HepG2 (cell line): Measurements from ENCODE around the gene HOXD4. TPM values are rescaled to one million over a fixed set of nuclear protein-coding genes. Genes with fewer than 3 reads are reported as not detected.

ENCODE experiments used
- AHR ChIP-seq: IDR thresholded peaks from 2 replicates; pipeline ENCODE4 v1.6.1; 2018; ENCODE audit warnings: missing genetic modification reagents, missing compliant biosample characterization
- CBX2 ChIP-seq, 2 experiments: fragments of 200-600 bp in 1 of 2; sonication (generic); formaldehyde crosslinking in 1 of 2; IDR thresholded peaks; 2 replicates each; pipeline versions ENCODE4 v1.7.0 to v1.8.1; 2018 to 2022; ENCODE audit warnings: low read depth in 2 of 2, low read length in 1 of 2, mild to moderate bottlenecking in 1 of 2, missing genetic modification reagents in 1 of 2
- CEBPZ ChIP-seq: IDR thresholded peaks from 2 replicates; pipeline ENCODE4 v1.6.1; 2012; ENCODE audit warnings: low read length, improper control_type of control experiment
- IRF2 ChIP-seq: IDR thresholded peaks from 2 replicates; pipeline ENCODE4 v1.6.1; 2018; ENCODE audit warnings: missing genetic modification reagents, missing compliant biosample characterization
- SRSF4 ChIP-seq: fragments of 200-400 bp; formaldehyde crosslinking; IDR thresholded peaks from one replicate; pipeline ENCODE4 v1.6.1; 2018; ENCODE audit warnings: mild to moderate bottlenecking, low read depth, low read length, moderate library complexity; ENCODE audit not compliant: poor library complexity, severe bottlenecking
- ZFP36 ChIP-seq: fragments of 150-350 bp; IDR thresholded peaks from 2 replicates; pipeline ENCODE4 v1.6.1; 2018; ENCODE audit warnings: borderline replicate concordance, low read length, low read depth; ENCODE audit not compliant: partially characterized antibody
- ZKSCAN5 ChIP-seq: sonication (generic); formaldehyde crosslinking; IDR thresholded peaks from 2 replicates; pipeline ENCODE4 v1.5.1; 2020; ENCODE audit warnings: mild to moderate bottlenecking, missing genetic modification reagents
- ZNF777 ChIP-seq: sonication (generic); formaldehyde crosslinking; IDR thresholded peaks from 2 replicates; pipeline ENCODE4 v1.4.0; 2020; ENCODE audit warnings: missing genetic modification reagents
- polyA plus RNA-seq, 8 experiments: library from polyadenylated mRNA; depleted of rRNA in 3 of 8; stranded (reverse) in 7 of 8; unstranded in 1 of 8; fragments of >200 nt; fragmentation: Illumina TruSeq in 4 of 8; extraction: Trizol in 4 of 8; gene quantifications; 2 replicates each; pipeline versions ENCODE4 v1.2.1 to v1.2.3, GENCODE V29; 2011 to 2016; ENCODE audit warnings: low read depth in 4 of 8, missing spikeins in 1 of 8, mixed read lengths in 1 of 8; ENCODE audit not compliant: insufficient read depth in 1 of 8
- total RNA-seq, 5 experiments: library from RNA; depleted of rRNA; stranded (reverse); fragments of >200 nt; fragmentation: Illumina TruSeq; extraction: Trizol; gene quantifications; 2 replicates each; pipeline ENCODE4 v1.2.3, GENCODE V29; 2016; ENCODE audit warnings: low read depth in 1 of 5
- TF ChIP-seq, protein P1 (sequence below): sonication (generic); formaldehyde crosslinking; IDR thresholded peaks from 2 replicates; pipeline ENCODE4 v1.5.1; 2020; ENCODE audit warnings: mild to moderate bottlenecking, missing genetic modification reagents, borderline replicate concordance
- TF ChIP-seq, protein P2 (sequence below): sonication (generic); formaldehyde crosslinking; IDR thresholded peaks from 2 replicates; pipeline ENCODE4 v1.4.0; 2020; ENCODE audit warnings: missing genetic modification reagents

HOXD4 gene
- total and polyA plus RNA-seq, 2 of the 13 experiments (the other 11 are each of a cell fraction or from before 2014, with no cell fraction given): not detected

GRCh38 chr2:176200971-176201370 lies 49.6 kb downstream of the HOXD4 start (continued):
- no peak for TF ChIP-seq CBX2 (IDR thresholded peaks at IDR 0.05; ENCODE audit: low read depth, low read length)
- peak; percentile 84; the same call in 1 of the 2 replicates for TF ChIP-seq CBX2 (CRISPR knock-in tag; IDR thresholded peaks at IDR 0.05; ENCODE audit: low read depth)
- no peak for TF ChIP-seq CEBPZ
- TF ChIP-seq, protein P1, sequence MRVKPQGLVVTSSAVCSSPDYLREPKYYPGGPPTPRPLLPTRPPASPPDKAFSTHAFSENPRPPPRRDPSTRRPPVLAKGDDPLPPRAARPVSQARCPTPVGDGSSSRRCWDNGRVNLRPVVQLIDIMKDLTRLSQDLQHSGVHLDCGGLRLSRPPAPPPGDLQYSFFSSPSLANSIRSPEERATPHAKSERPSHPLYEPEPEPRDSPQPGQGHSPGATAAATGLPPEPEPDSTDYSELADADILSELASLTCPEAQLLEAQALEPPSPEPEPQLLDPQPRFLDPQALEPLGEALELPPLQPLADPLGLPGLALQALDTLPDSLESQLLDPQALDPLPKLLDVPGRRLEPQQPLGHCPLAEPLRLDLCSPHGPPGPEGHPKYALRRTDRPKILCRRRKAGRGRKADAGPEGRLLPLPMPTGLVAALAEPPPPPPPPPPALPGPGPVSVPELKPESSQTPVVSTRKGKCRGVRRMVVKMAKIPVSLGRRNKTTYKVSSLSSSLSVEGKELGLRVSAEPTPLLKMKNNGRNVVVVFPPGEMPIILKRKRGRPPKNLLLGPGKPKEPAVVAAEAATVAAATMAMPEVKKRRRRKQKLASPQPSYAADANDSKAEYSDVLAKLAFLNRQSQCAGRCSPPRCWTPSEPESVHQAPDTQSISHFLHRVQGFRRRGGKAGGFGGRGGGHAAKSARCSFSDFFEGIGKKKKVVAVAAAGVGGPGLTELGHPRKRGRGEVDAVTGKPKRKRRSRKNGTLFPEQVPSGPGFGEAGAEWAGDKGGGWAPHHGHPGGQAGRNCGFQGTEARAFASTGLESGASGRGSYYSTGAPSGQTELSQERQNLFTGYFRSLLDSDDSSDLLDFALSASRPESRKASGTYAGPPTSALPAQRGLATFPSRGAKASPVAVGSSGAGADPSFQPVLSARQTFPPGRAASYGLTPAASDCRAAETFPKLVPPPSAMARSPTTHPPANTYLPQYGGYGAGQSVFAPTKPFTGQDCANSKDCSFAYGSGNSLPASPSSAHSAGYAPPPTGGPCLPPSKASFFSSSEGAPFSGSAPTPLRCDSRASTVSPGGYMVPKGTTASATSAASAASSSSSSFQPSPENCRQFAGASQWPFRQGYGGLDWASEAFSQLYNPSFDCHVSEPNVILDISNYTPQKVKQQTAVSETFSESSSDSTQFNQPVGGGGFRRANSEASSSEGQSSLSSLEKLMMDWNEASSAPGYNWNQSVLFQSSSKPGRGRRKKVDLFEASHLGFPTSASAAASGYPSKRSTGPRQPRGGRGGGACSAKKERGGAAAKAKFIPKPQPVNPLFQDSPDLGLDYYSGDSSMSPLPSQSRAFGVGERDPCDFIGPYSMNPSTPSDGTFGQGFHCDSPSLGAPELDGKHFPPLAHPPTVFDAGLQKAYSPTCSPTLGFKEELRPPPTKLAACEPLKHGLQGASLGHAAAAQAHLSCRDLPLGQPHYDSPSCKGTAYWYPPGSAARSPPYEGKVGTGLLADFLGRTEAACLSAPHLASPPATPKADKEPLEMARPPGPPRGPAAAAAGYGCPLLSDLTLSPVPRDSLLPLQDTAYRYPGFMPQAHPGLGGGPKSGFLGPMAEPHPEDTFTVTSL (CRISPR knock-in tag): 0 out of 2 replicates have a peak, but pooled peaks have one; percentile 18
- no peak for TF ChIP-seq ZFP36
- no peak for TF ChIP-seq AHR (CRISPR knock-in tag)
- TF ChIP-seq SRSF4: no peak
- no peak for TF ChIP-seq ZKSCAN5 (CRISPR knock-in tag)
- TF ChIP-seq, protein P2, sequence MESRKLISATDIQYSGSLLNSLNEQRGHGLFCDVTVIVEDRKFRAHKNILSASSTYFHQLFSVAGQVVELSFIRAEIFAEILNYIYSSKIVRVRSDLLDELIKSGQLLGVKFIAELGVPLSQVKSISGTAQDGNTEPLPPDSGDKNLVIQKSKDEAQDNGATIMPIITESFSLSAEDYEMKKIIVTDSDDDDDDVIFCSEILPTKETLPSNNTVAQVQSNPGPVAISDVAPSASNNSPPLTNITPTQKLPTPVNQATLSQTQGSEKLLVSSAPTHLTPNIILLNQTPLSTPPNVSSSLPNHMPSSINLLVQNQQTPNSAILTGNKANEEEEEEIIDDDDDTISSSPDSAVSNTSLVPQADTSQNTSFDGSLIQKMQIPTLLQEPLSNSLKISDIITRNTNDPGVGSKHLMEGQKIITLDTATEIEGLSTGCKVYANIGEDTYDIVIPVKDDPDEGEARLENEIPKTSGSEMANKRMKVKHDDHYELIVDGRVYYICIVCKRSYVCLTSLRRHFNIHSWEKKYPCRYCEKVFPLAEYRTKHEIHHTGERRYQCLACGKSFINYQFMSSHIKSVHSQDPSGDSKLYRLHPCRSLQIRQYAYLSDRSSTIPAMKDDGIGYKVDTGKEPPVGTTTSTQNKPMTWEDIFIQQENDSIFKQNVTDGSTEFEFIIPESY (CRISPR knock-in tag): peak; percentile 48; the same call in 1 of the 2 replicates
- no peak for TF ChIP-seq IRF2 (CRISPR knock-in tag)
- TF ChIP-seq ZNF777: no peak
